Chondrocyte (in vitro differentiated cells): ENCODE data around the gene NFASC. TPM values are rescaled to one million over a fixed set of nuclear protein-coding genes. Genes with fewer than 3 reads are reported as not detected.

Source experiments
- DNase-seq: peaks from one replicate; pipeline ENCODE4 v3.0.0; 2021; ENCODE audit warnings: mixed read lengths, low spot score
- H3K27ac Mint-ChIP-seq: one replicate; pipeline ENCODE4 v1.8.0; 2021; ENCODE audit warnings: mild to moderate bottlenecking, moderate library complexity, mixed read lengths; ENCODE audit not compliant: unreplicated experiment
- H3K27me3 Mint-ChIP-seq: 2 replicates; pipeline ENCODE4 v1.8.0; 2021; ENCODE audit warnings: low read depth, mixed read lengths
- H3K36me3 Mint-ChIP-seq: 2 replicates; pipeline ENCODE4 v1.8.0; 2021; ENCODE audit warnings: low read depth, mixed read lengths
- H3K4me1 Mint-ChIP-seq: 2 replicates; pipeline ENCODE4 v1.8.0; 2021; ENCODE audit warnings: low read depth, mild to moderate bottlenecking, mixed read lengths
- H3K4me3 Mint-ChIP-seq: one replicate; pipeline ENCODE4 v1.8.0; 2021; ENCODE audit warnings: mild to moderate bottlenecking, moderate library complexity, mixed read lengths; ENCODE audit not compliant: unreplicated experiment
- H3K9me3 Mint-ChIP-seq: 2 replicates; pipeline ENCODE4 v1.8.0; 2021; ENCODE audit warnings: low read depth, mixed read lengths
- total RNA-seq: library from RNA; stranded (reverse); gene quantifications from 3 replicates; pipeline ENCODE4 v1.2.1, GENCODE V29; 2021
- TF ChIP-seq, protein P1 (sequence below): fragments of 200-600 bp; sonication (generic); IDR thresholded peaks from 2 replicates; pipeline ENCODE4 v1.5.0; 2021; ENCODE audit warnings: antibody characterized with exemption, mild to moderate bottlenecking, moderate library complexity

NFASC gene
- total RNA-seq, 1 donor from 2014 or later: 0.20 TPM

DNA sequence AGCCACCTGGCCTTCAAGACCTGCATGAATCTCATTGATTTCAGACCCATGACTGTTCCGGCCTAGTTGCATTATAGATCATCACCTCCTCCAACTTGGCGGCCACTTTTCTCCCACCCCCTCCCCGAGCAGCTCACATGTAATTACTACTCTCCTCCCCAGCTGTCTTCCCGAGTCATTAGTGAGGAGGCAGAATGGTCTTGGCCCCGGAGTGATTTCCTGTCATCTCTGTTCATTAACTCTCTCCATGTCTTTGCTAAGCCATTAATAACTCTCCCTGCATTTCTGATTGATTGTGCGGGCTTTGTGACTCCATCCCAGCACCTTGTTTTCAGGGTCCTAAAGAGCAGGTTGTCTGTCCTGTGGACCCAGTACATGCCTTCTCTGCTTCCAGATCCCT, 96.8 kb downstream of the NFASC start:
- Mint-ChIP-seq H3K27ac (no peak overlapping the region), H3K27me3 (peaks cover 64% of the 10 kb centered on the region), H3K4me1 (peaks cover 6% of the 10 kb centered on the region), H3K4me3 (no peak overlapping the region), H3K9me3 (no peaks in the 10 kb centered on the region), H3K36me3 (no peaks in the 10 kb centered on the region)
- TF ChIP-seq, protein P1, sequence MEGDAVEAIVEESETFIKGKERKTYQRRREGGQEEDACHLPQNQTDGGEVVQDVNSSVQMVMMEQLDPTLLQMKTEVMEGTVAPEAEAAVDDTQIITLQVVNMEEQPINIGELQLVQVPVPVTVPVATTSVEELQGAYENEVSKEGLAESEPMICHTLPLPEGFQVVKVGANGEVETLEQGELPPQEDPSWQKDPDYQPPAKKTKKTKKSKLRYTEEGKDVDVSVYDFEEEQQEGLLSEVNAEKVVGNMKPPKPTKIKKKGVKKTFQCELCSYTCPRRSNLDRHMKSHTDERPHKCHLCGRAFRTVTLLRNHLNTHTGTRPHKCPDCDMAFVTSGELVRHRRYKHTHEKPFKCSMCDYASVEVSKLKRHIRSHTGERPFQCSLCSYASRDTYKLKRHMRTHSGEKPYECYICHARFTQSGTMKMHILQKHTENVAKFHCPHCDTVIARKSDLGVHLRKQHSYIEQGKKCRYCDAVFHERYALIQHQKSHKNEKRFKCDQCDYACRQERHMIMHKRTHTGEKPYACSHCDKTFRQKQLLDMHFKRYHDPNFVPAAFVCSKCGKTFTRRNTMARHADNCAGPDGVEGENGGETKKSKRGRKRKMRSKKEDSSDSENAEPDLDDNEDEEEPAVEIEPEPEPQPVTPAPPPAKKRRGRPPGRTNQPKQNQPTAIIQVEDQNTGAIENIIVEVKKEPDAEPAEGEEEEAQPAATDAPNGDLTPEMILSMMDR: no peak
- DNase-seq: peak; percentile 9

DNA sequence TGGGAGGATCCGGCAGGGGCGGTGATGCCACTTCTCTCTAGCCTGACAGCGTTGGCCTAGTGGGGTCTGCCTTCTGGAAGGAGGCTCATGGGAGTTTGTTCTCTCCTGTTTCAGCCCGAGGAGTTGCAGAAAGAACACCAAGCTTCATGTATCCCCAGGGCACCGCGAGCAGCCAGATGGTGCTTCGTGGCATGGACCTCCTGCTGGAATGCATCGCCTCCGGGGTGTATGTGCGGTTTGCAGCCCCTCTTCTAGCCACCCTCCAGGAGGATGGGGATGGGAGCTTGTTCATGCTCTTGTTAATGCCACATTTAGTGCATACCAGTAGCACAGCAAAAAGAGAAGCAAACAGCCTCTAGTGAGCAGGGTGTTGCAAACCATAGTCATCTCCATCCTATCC, 97.5 kb downstream of the NFASC start:
- Mint-ChIP-seq H3K27ac (no peak overlapping the region), H3K9me3 (no peaks in the 10 kb centered on the region), H3K36me3 (no peaks in the 10 kb centered on the region), H3K4me3 (no peak overlapping the region), H3K4me1 (peaks cover 8% of the 10 kb centered on the region), H3K27me3 (peaks cover 59% of the 10 kb centered on the region)
- TF ChIP-seq, protein P1: no peak
- DNase-seq: peak; percentile 44

DNA sequence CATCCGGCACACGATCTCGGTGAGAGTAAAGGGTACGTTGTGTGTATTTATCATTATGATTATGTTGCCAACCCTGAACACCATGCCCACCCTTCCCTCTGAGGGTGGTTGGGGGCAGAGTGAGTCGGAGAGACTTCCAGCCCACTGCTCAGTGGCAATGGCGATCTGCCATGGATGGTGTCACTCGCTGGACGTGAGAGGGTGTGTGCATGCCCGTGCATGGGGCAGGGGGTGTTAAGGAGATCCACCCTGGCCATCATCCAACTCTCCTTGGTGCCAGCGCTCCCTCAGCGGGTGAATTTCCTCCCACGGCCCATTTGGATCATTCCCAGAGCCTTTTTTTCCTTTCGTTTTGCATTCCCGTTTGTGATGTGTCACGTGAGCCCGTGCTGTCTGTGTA, 98.3 kb downstream of the NFASC start:
- Mint-ChIP-seq H3K4me1 (peaks cover 8% of the 10 kb centered on the region), H3K27me3 (peaks cover 58% of the 10 kb centered on the region), H3K4me3 (no peak overlapping the region), H3K9me3 (no peaks in the 10 kb centered on the region), H3K36me3 (no peaks in the 10 kb centered on the region), H3K27ac (no peak overlapping the region)
- TF ChIP-seq, protein P1: no peak
- peak; percentile 64 for DNase-seq

DNA sequence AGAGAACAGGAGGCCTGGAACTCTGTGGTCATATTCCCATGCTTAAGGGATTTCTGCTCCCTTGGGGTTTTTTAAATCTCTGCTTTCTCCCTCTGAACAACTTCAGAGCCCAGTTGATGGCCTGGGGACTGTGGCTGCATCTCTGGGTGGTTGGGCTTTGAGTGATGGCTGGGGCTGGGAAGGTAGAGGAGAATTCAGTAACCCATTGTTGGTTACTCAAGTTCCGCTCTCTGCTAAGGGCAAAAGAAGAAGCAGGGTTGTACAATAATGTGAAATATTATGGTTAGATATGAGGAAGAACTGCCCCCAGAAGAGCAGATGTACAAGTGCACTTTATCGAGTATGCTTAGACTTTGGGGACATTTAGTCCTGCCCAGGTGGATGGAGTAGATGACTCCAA, 100.3 kb downstream of the NFASC start:
- Mint-ChIP-seq H3K4me3 (no peak overlapping the region), H3K27me3 (peaks cover 39% of the 10 kb centered on the region)

DNA sequence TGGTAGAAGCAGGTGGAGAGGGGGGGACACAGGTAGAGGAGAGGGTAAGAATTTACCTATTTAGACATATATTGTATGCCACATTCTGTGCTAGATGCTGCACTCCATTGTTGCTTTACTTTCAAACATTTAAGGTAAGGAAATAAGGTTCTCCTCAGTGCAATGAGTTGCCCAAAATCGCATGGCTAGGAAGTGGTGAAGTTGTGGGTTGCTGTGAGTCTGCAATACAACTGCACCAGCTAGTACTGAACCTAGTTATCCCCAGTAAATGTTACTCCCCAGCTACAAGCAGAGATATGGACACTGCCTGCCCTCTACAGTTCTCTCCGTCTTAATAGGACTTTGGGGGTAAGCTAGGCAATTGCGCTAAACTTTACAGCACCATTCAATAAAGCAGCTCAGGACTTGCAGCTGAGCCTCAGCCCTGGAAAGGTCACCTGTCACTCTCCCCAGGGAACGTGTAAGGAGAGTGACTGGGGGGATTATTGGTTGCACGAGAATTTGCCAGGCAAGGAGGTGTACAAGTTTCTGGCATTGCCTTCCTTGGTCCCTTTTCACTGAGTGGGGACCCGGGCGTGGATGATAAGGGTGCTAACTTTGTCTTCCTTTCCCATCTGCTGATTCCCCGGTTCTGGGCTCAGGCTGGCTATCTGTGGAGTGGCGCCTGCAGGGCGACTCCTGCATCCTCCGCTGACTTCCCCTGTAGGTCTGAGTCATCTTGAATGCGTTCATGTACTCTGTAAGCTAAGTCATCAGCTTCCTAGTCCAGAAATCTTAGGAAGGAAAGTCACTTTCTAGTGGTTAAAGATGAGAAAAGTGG, 101.1 kb downstream of the NFASC start:
- Mint-ChIP-seq H3K27me3 (peaks cover 31% of the 10 kb centered on the region), H3K36me3 (no peaks in the 10 kb centered on the region), H3K4me1 (peaks cover 8% of the 10 kb centered on the region), H3K27ac (no peak overlapping the region), H3K9me3 (no peaks in the 10 kb centered on the region), H3K4me3 (no peak overlapping the region)
- TF ChIP-seq, protein P1: no peak
- peak; percentile 41 for DNase-seq

More for the DNA sequence above, 100.3 kb downstream of the NFASC start:
- Mint-ChIP-seq H3K4me1 (peaks cover 8% of the 10 kb centered on the region), H3K27ac (no peak overlapping the region), H3K9me3 (no peaks in the 10 kb centered on the region), H3K36me3 (no peaks in the 10 kb centered on the region)
- TF ChIP-seq, protein P1: no peak
- DNase-seq: peak; percentile 11
